ENCODE data around the gene ECSIT.

The ECSIT gene

GRCh38 chr19:11495885-11496284 is 33.0 kb downstream of the ECSIT start:
- no peak overlapping the region for H3K27ac ChIP-seq
- TF ChIP-seq CTCF (IDR thresholded peaks at IDR 0.05): no peak
- TF ChIP-seq ZFX (IDR thresholded peaks at IDR 0.05; ENCODE audit: borderline replicate concordance): no peak

- no peak for TF ChIP-seq ZFX (IDR thresholded peaks at IDR 0.05; ENCODE audit: borderline replicate concordance)
- TF ChIP-seq CTCF (IDR thresholded peaks at IDR 0.05): no peak
- H3K27ac ChIP-seq: no peak overlapping the region
Measured at GRCh38 chr19:11495481-11495880, 33.5 kb downstream of the ECSIT start.

GRCh38 chr19:11494634-11495285 is 34.2 kb downstream of the ECSIT start:
- no peak for TF ChIP-seq ZFX (IDR thresholded peaks at IDR 0.05; ENCODE audit: borderline replicate concordance)
- no peak for TF ChIP-seq CTCF (IDR thresholded peaks at IDR 0.05)
- H3K27ac ChIP-seq: no peak overlapping the region

- H3K27ac ChIP-seq: no peak overlapping the region
- TF ChIP-seq CTCF (IDR thresholded peaks at IDR 0.05) (no peak), ZFX (IDR thresholded peaks at IDR 0.05; ENCODE audit: borderline replicate concordance) (no peak)
Measured at GRCh38 chr19:11489378-11489777, 39.6 kb downstream of the ECSIT start.

GRCh38 chr19:11486661-11487503 is 42.1 kb downstream of the ECSIT start:
- TF ChIP-seq CTCF (IDR thresholded peaks at IDR 0.05) (no peak), ZFX (IDR thresholded peaks at IDR 0.05; ENCODE audit: borderline replicate concordance) (no peak)
- H3K27ac ChIP-seq: no peak overlapping the region

GRCh38 chr19:11485245-11485837 is 43.6 kb downstream of the ECSIT start:
- TF ChIP-seq ZFX (IDR thresholded peaks at IDR 0.05; ENCODE audit: borderline replicate concordance): no peak
- H3K27ac ChIP-seq: no peak overlapping the region

GRCh38 chr19:11483366-11484111 is 45.4 kb downstream of the ECSIT start:
- no peak overlapping the region for H3K27ac ChIP-seq
- TF ChIP-seq ZFX (IDR thresholded peaks at IDR 0.05; ENCODE audit: borderline replicate concordance) (no peak), CTCF (IDR thresholded peaks at IDR 0.05) (no peak)
